NK-92 treated with Interleukin-12 subunit alpha and Interleukin-12 subunit beta, amount 100 ng/mL, for 24 hours (cell line): Measurements from ENCODE around the gene KNCN.

Source experiments
- DNase-seq: peaks from one replicate; lab custom pipeline; 2025; lab: John Stamatoyannopoulos, UW

Gene KNCN

GRCh38 chr1:46497020-46497419 lies 54.4 kb downstream of the KNCN start:
- DNase-seq, result no peak

GRCh38 chr1:46496505-46496904 lies 54.9 kb downstream of the KNCN start:
- DNase-seq, result no peak

- DNase-seq, result no peak
Measured at GRCh38 chr1:46495778-46496177, 55.7 kb downstream of the KNCN start.
